ENCODE results near the gene CHEK1.

DNA sequence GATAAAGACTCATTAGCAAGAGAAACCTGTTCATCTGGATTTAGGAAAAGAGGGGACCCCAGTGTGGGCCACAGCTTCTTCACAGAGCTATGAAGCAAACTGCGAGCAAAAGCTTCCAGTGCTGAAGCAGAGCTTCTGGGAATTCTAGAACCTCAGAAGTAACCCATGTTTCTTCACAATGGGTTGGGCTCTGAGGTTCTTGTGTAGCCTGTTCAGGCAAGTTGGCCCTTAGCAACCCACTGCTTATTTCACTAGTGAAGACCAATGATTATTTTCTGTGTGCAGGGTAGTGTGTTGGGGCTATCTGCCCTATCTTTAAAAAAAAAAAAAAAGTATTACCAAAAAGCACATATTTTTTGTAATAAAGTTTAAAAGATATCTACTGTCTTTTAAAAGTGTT, 55.8 kb downstream of the CHEK1 start, which contains the start of gene ACRV1:
- TF ChIP-seq POLR2A (IDR thresholded peaks at IDR 0.05; ENCODE audit: low read length) (no peak), GATA1 (IDR thresholded peaks at IDR 0.05; ENCODE audit: low read depth, low read length) (no peak)

Data from erythroblast (primary cell).